ENCODE measurements around the gene LTA4H. TPM values are rescaled to one million over a fixed set of nuclear protein-coding genes. Genes with fewer than 3 reads are reported as not detected.

Gene LTA4H
- total RNA-seq, 4 donors from 2014 or later = 52.9 to 121 (median 70.9) TPM

- Histone ChIP-seq H3K9me3 (no peaks in the 10 kb centered on the region), H3K27ac (no peak overlapping the region), H3K4me1 (no peaks in the 10 kb centered on the region), H3K4me3 (no peak overlapping the region), H3K27me3 (no peaks in the 10 kb centered on the region), H3K36me3 (no peaks in the 10 kb centered on the region)
- TF ChIP-seq POLR2A (IDR thresholded peaks at IDR 0.05) (no peak), CTCF (IDR thresholded peaks at IDR 0.05) (no peak)
- intact Hi-C loops (cut with DNase I; ENCODE audit: low total_unique reads) = no loop called here
- no peak for DNase-seq
Measured at GRCh38 chr12:95986635-95987570, 48.5 kb downstream of the LTA4H start.

GRCh38 chr12:95984682-95985081 lies 50.7 kb downstream of the LTA4H start:
- H3K27me3 ChIP-seq = no peaks in the 10 kb centered on the region
- no peak for DNase-seq
- no peaks in the 10 kb centered on the region for H3K36me3 ChIP-seq
- no peaks in the 10 kb centered on the region for H3K4me1 ChIP-seq
- H3K9me3 ChIP-seq = no peaks in the 10 kb centered on the region
- H3K4me3 ChIP-seq = no peak overlapping the region
- H3K27ac ChIP-seq = no peak overlapping the region
- intact Hi-C loops (cut with DNase I; ENCODE audit: low total_unique reads) = no loop called here
- no peak for TF ChIP-seq CTCF (IDR thresholded peaks at IDR 0.05)
- no peak for TF ChIP-seq POLR2A (IDR thresholded peaks at IDR 0.05)

GRCh38 chr12:95982602-95983001 lies 52.8 kb downstream of the LTA4H start:
- intact Hi-C loops (cut with DNase I; ENCODE audit: low total_unique reads) = no loop called here

GRCh38 chr12:95980437-95980836 lies 55.0 kb downstream of the LTA4H start:
- H3K36me3 ChIP-seq = no peaks in the 10 kb centered on the region
- H3K27ac ChIP-seq = no peak overlapping the region
- H3K9me3 ChIP-seq = no peaks in the 10 kb centered on the region
- no peak for DNase-seq
- TF ChIP-seq POLR2A (IDR thresholded peaks at IDR 0.05) (no peak), CTCF (IDR thresholded peaks at IDR 0.05) (no peak)
- no peaks in the 10 kb centered on the region for H3K4me1 ChIP-seq
- H3K27me3 ChIP-seq = no peaks in the 10 kb centered on the region
- intact Hi-C loops (cut with DNase I; ENCODE audit: low total_unique reads) = no loop called here
- H3K4me3 ChIP-seq = no peak overlapping the region

More at GRCh38 chr12:95982602-95983001, 52.8 kb downstream of the LTA4H start:
- no peak for DNase-seq
- Histone ChIP-seq H3K36me3 (no peaks in the 10 kb centered on the region), H3K27me3 (no peaks in the 10 kb centered on the region), H3K4me1 (no peaks in the 10 kb centered on the region), H3K27ac (no peak overlapping the region), H3K9me3 (no peaks in the 10 kb centered on the region), H3K4me3 (no peak overlapping the region)
- TF ChIP-seq POLR2A (IDR thresholded peaks at IDR 0.05) = no peak
- TF ChIP-seq CTCF (IDR thresholded peaks at IDR 0.05) = no peak

GRCh38 chr12:95978774-95979173 lies 56.6 kb downstream of the LTA4H start:
- DNase-seq = no peak
- no peaks in the 10 kb centered on the region for H3K4me1 ChIP-seq
- no peaks in the 10 kb centered on the region for H3K36me3 ChIP-seq
- H3K9me3 ChIP-seq = no peaks in the 10 kb centered on the region
- TF ChIP-seq CTCF (IDR thresholded peaks at IDR 0.05) = no peak
- no peak for TF ChIP-seq POLR2A (IDR thresholded peaks at IDR 0.05)
- no peaks in the 10 kb centered on the region for H3K27me3 ChIP-seq
- H3K27ac ChIP-seq = no peak overlapping the region
- intact Hi-C loops (cut with DNase I; ENCODE audit: low total_unique reads) = no loop called here
- no peak overlapping the region for H3K4me3 ChIP-seq
